Measurements from ENCODE around the gene KLRK1. TPM values are rescaled to one million over a fixed set of nuclear protein-coding genes. Genes with fewer than 3 reads are reported as not detected.

The KLRK1 gene
- total RNA-seq, 2 experiments from 2014 or later = 238 to 242 TPM

Other genes with a start within 250 kb of the KLRK1 start
- gene OLR1, start 217.9 kb downstream of the KLRK1 start, total RNA-seq = not detected
- not detected for gene TMEM52B, start 211.0 kb downstream of the KLRK1 start, total RNA-seq
- gene GABARAPL1, start 177.2 kb downstream of the KLRK1 start, total RNA-seq = 100 to 1,000 TPM; 377 to 380 TPM
- gene KLRD1, start 82.2 kb downstream of the KLRK1 start, total RNA-seq = 10 to 100 TPM; 12.3 to 13.1 TPM
- gene KLRC4, start 19.7 kb upstream of the KLRK1 start, total RNA-seq = 10 to 100 TPM; 14.3 to 16.0 TPM
- 1 to 10 TPM; 5.2 to 6.2 TPM for gene KLRC3, start 30.6 kb upstream of the KLRK1 start, total RNA-seq
- gene KLRC2, start 46.0 kb upstream of the KLRK1 start, total RNA-seq = 1 to 10 TPM; 2.8 to 3.6 TPM
- 1 to 10 TPM; 3.4 to 4.0 TPM for gene KLRC1, start 63.3 kb upstream of the KLRK1 start, total RNA-seq
- gene EIF2S3B, start 115.8 kb upstream of the KLRK1 start, total RNA-seq = 1 to 10 TPM; 1.1 to 1.4 TPM
- gene MAGOHB, start 223.6 kb upstream of the KLRK1 start, total RNA-seq = 1 to 10 TPM; 7.9 to 8.5 TPM

Measured in CD8-positive, alpha-beta T cell (primary cell).